ENCODE results near the gene NEU4.

Gene NEU4

GRCh38 chr2:241836292-241836691, 27.3 kb downstream of the NEU4 start:
- no peak for DNase-seq

GRCh38 chr2:241837197-241837965, 28.4 kb downstream of the NEU4 start:
- DNase-seq = no peak

- DNase-seq = no peak
These were observed 32.4 kb downstream of the NEU4 start for GRCh38 chr2:241841181-241842066.

GRCh38 chr2:241842067-241842415, 33.0 kb downstream of the NEU4 start:
- DNase-seq = no peak

GRCh38 chr2:241842620-241843211, 33.7 kb downstream of the NEU4 start:
- DNase-seq = no peak

GRCh38 chr2:241843321-241844065, 34.5 kb downstream of the NEU4 start:
- DNase-seq = no peak

- DNase-seq = no peak
These were observed 35.2 kb downstream of the NEU4 start for GRCh38 chr2:241844066-241844728.

GRCh38 chr2:241844831-241845578, 36.0 kb downstream of the NEU4 start:
- no peak for DNase-seq

- no peak for DNase-seq
These were observed 37.4 kb downstream of the NEU4 start for GRCh38 chr2:241846406-241846805.

GRCh38 chr2:241848761-241849615, 40.0 kb downstream of the NEU4 start:
- DNase-seq = no peak

- DNase-seq = no peak
These were observed 40.9 kb downstream of the NEU4 start for GRCh38 chr2:241849616-241850543.

GRCh38 chr2:241850544-241851324, 41.7 kb downstream of the NEU4 start:
- no peak for DNase-seq

- no peak for DNase-seq
These were observed 42.5 kb downstream of the NEU4 start for GRCh38 chr2:241851325-241852115.

- DNase-seq = no peak
These were observed 43.4 kb downstream of the NEU4 start for GRCh38 chr2:241852116-241852980.

GRCh38 chr2:241852981-241853631, 44.1 kb downstream of the NEU4 start:
- no peak for DNase-seq

GRCh38 chr2:241853651-241854341, 44.8 kb downstream of the NEU4 start:
- no peak for DNase-seq
